Neuronal stem cell (in vitro differentiated cells): ENCODE data around the gene VWA5A.

Source experiments
- DNase-seq: peaks from one replicate; pipeline ENCODE4 v3.0.0-alpha.2; 2013; ENCODE audit warnings: low spot score
- H2AFZ ChIP-seq: one replicate; pipeline ENCODE4 v1.6.1; 2013; ENCODE audit warnings: mild to moderate bottlenecking, low read length, inconsistent platforms
- H2AK5ac ChIP-seq: 2 replicates; pipeline ENCODE4 v1.6.1; 2013; ENCODE audit warnings: low read depth, mild to moderate bottlenecking, inconsistent platforms, low read length, moderate library complexity, mixed read lengths
- H2BK120ac ChIP-seq: 2 replicates; pipeline ENCODE4 v1.6.1; 2013; ENCODE audit warnings: low read depth, mild to moderate bottlenecking, inconsistent platforms, low read length, moderate library complexity, mixed read lengths
- H2BK12ac ChIP-seq: one replicate; pipeline ENCODE4 v1.6.1; 2013; ENCODE audit warnings: low read length, inconsistent platforms
- H2BK15ac ChIP-seq: 2 replicates; pipeline ENCODE4 v1.6.1; 2013; ENCODE audit warnings: mild to moderate bottlenecking, low read length, inconsistent platforms, mixed read lengths
- H2BK5ac ChIP-seq: one replicate; pipeline ENCODE4 v1.6.1; 2013; ENCODE audit warnings: inconsistent platforms, mild to moderate bottlenecking, low read length, moderate library complexity
- H3K14ac ChIP-seq: one replicate; pipeline ENCODE4 v1.6.1; 2013; ENCODE audit warnings: low read length, inconsistent platforms
- H3K18ac ChIP-seq: 2 replicates; pipeline ENCODE4 v1.6.1; 2013; ENCODE audit warnings: low read length, inconsistent platforms
- H3K23ac ChIP-seq: 2 replicates; pipeline ENCODE4 v1.6.1; 2013; ENCODE audit warnings: low read depth, mild to moderate bottlenecking, mixed read lengths, low read length, inconsistent platforms; ENCODE audit not compliant: poor library complexity
- H3K27ac ChIP-seq: replicated peaks from 3 replicates; pipeline ENCODE4 v1.5.1; 2013; ENCODE audit warnings: low read length, inconsistent platforms
- H3K27me3 ChIP-seq, 3 experiments: 2 replicates each; pipeline ENCODE4 v1.6.1; 2013; ENCODE audit warnings: low read length in 3 of 3, mild to moderate bottlenecking in 2 of 3, inconsistent platforms in 1 of 3, low read depth in 1 of 3, mixed read lengths in 1 of 3, moderate library complexity in 1 of 3; ENCODE audit not compliant: control insufficient read depth in 3 of 3, insufficient read depth in 3 of 3
- H3K36me3 ChIP-seq, 2 donors: replicated peaks in 1 of 2; 2 replicates each; pipeline ENCODE4 v1.6.1; 2013; ENCODE audit warnings: low read length in 2 of 2; ENCODE audit not compliant: control insufficient read depth in 2 of 2, insufficient read depth in 2 of 2
- H3K4ac ChIP-seq: 2 replicates; pipeline ENCODE4 v1.6.1; 2013; ENCODE audit warnings: inconsistent platforms, mild to moderate bottlenecking, low read length, moderate library complexity
- H3K4me1 ChIP-seq, 2 donors: 1 replicate in 1 of 2; 2 replicates in 1 of 2; pipeline ENCODE4 v1.6.1; 2013; ENCODE audit warnings: low read length in 2 of 2, low read depth in 1 of 2; ENCODE audit not compliant: control insufficient read depth in 2 of 2, insufficient read depth in 1 of 2
- H3K4me2 ChIP-seq: one replicate; pipeline ENCODE4 v1.6.1; 2013; ENCODE audit warnings: mild to moderate bottlenecking, low read length, inconsistent platforms; ENCODE audit not compliant: insufficient read depth, poor library complexity, severe bottlenecking
- H3K4me3 ChIP-seq, 2 donors: 2 replicates each; pipeline ENCODE4 v1.5.1; 2013; ENCODE audit warnings: low read length in 2 of 2, mild to moderate bottlenecking in 2 of 2, inconsistent platforms in 1 of 2, moderate library complexity in 1 of 2
- H3K79me1 ChIP-seq: one replicate; pipeline ENCODE4 v1.6.1; 2013; ENCODE audit warnings: low read depth, mild to moderate bottlenecking, inconsistent platforms, low read length, moderate library complexity
- H3K9ac ChIP-seq: one replicate; pipeline ENCODE4 v1.6.1; 2013; ENCODE audit warnings: mild to moderate bottlenecking, low read depth, low read length, inconsistent platforms; ENCODE audit not compliant: poor library complexity
- H3K9me3 ChIP-seq, 2 donors: replicated peaks in 1 of 2; 2 replicates each; pipeline versions ENCODE3 to v1.6.1; 2013; ENCODE audit warnings: low read length in 2 of 2, mild to moderate bottlenecking in 2 of 2, inconsistent platforms in 1 of 2, low read depth in 1 of 2, mixed read lengths in 1 of 2, moderate library complexity in 1 of 2; ENCODE audit not compliant: control insufficient read depth in 2 of 2, insufficient read depth in 1 of 2
- H4K8ac ChIP-seq: one replicate; pipeline ENCODE4 v1.6.1; 2013; ENCODE audit warnings: low read depth, mild to moderate bottlenecking, inconsistent platforms, low read length, moderate library complexity
- H4K91ac ChIP-seq: one replicate; pipeline ENCODE4 v1.6.1; 2013; ENCODE audit warnings: low read length, low read depth, mild to moderate bottlenecking, inconsistent platforms; ENCODE audit not compliant: poor library complexity
- WGBS, 2 donors: extraction: QIAGEN DNeasy Blood & Tissue Kit; methylation state at CpG; one replicate each; pipeline ENCODE4 v1.1.7; 2013; ENCODE audit warnings: missing lambda C conversion rate in 2 of 2, mixed read lengths in 1 of 2; ENCODE audit not compliant: insufficient read length in 2 of 2, insufficient replicate concordance in 1 of 2; ENCODE audit errors: extremely low coverage in 2 of 2; 5-methylcytosine and 5-hydroxymethylcytosine counted together

The VWA5A gene

GRCh38 chr11:124150684-124151083, 35.4 kb downstream of the VWA5A start:
- H3K18ac ChIP-seq: no peak overlapping the region
- H3K27me3 ChIP-seq: no peaks in the 10 kb centered on the region
- no peak overlapping the region for H2AFZ ChIP-seq
- no peak overlapping the region for H3K23ac ChIP-seq
- WGBS, 2 donors: no CpG with 5 or more reads among the region's 5 CpGs
- H3K79me1 ChIP-seq: no peaks in the 10 kb centered on the region
- H2AK5ac ChIP-seq: no peak overlapping the region
- no peak overlapping the region for H3K4me2 ChIP-seq
- H2BK5ac ChIP-seq: no peak overlapping the region
- H4K8ac ChIP-seq: peak overlapping the region; percentile 48
- no peak overlapping the region for H3K14ac ChIP-seq
- no peak overlapping the region for H3K4me3 ChIP-seq
- H3K27ac ChIP-seq: no peak overlapping the region
- H3K9ac ChIP-seq: no peak overlapping the region
- H2BK120ac ChIP-seq: no peak overlapping the region
- H3K4me1 ChIP-seq: no peaks in the 10 kb centered on the region
- H4K91ac ChIP-seq: no peak overlapping the region
- no peak overlapping the region for H2BK15ac ChIP-seq
- no peaks in the 10 kb centered on the region for H3K36me3 ChIP-seq
- H3K9me3 ChIP-seq: no peaks in the 10 kb centered on the region
- no peak for DNase-seq
- no peak overlapping the region for H3K4ac ChIP-seq
- no peak overlapping the region for H2BK12ac ChIP-seq

- H4K91ac ChIP-seq: no peak overlapping the region
- H3K14ac ChIP-seq: no peak overlapping the region
- no peak overlapping the region for H2BK15ac ChIP-seq
- H2BK5ac ChIP-seq: no peak overlapping the region
- DNase-seq: no peak
- WGBS, 2 donors: no CpG with 5 or more reads among the region's 3 CpGs
- H2BK120ac ChIP-seq: no peak overlapping the region
- no peaks in the 10 kb centered on the region for H3K36me3 ChIP-seq
- H3K9me3 ChIP-seq: no peaks in the 10 kb centered on the region
- no peak overlapping the region for H2BK12ac ChIP-seq
- H3K23ac ChIP-seq: no peak overlapping the region
- no peaks in the 10 kb centered on the region for H3K79me1 ChIP-seq
- no peak overlapping the region for H3K18ac ChIP-seq
- H3K9ac ChIP-seq: no peak overlapping the region
- H3K27ac ChIP-seq: no peak overlapping the region
- H2AK5ac ChIP-seq: no peak overlapping the region
- H4K8ac ChIP-seq: no peak overlapping the region
- H3K4me1 ChIP-seq: no peaks in the 10 kb centered on the region
- H3K4me2 ChIP-seq: no peak overlapping the region
- H3K4me3 ChIP-seq: no peak overlapping the region
- H3K4ac ChIP-seq: no peak overlapping the region
- no peaks in the 10 kb centered on the region for H3K27me3 ChIP-seq
- no peak overlapping the region for H2AFZ ChIP-seq
These were observed 37.6 kb downstream of the VWA5A start for GRCh38 chr11:124152770-124153407.

- H4K91ac ChIP-seq: no peak overlapping the region
- H3K27me3 ChIP-seq: no peaks in the 10 kb centered on the region
- H3K23ac ChIP-seq: no peak overlapping the region
- peaks cover 2% of the 10 kb centered on the region for H3K79me1 ChIP-seq
- H2BK15ac ChIP-seq: no peak overlapping the region
- no peaks in the 10 kb centered on the region for H3K9me3 ChIP-seq
- no peak overlapping the region for H3K9ac ChIP-seq
- no peak overlapping the region for H4K8ac ChIP-seq
- H2AK5ac ChIP-seq: no peak overlapping the region
- H3K4me2 ChIP-seq: no peak overlapping the region
- H2BK120ac ChIP-seq: no peak overlapping the region
- H3K27ac ChIP-seq: no peak overlapping the region
- H2BK5ac ChIP-seq: no peak overlapping the region
- no peak overlapping the region for H2BK12ac ChIP-seq
- no peak overlapping the region for H3K4ac ChIP-seq
- no peak overlapping the region for H3K18ac ChIP-seq
- no peak overlapping the region for H3K14ac ChIP-seq
- whole genome bisulfite sequencing, 2 donors: no CpG with 5 or more reads among the region's 2 CpGs
- no peak overlapping the region for H3K4me3 ChIP-seq
- no peaks in the 10 kb centered on the region for H3K36me3 ChIP-seq
- DNase-seq: no peak
- no peak overlapping the region for H2AFZ ChIP-seq
- no peaks in the 10 kb centered on the region for H3K4me1 ChIP-seq
These were observed 38.6 kb downstream of the VWA5A start for GRCh38 chr11:124153821-124154220.

- H3K14ac ChIP-seq: no peak overlapping the region
- no peak overlapping the region for H2BK12ac ChIP-seq
- no peak overlapping the region for H3K4ac ChIP-seq
- no peak overlapping the region for H2AK5ac ChIP-seq
- DNase-seq: no peak
- no peak overlapping the region for H3K27ac ChIP-seq
- H2BK15ac ChIP-seq: no peak overlapping the region
- H4K8ac ChIP-seq: no peak overlapping the region
- peaks cover 0 to 3% (median 0%) of the 10 kb centered on the region in 3 experiments for H3K27me3 ChIP-seq
- H3K4me3 ChIP-seq: no peak overlapping the region
- no peak overlapping the region for H2BK120ac ChIP-seq
- H2BK5ac ChIP-seq: no peak overlapping the region
- H2AFZ ChIP-seq: no peak overlapping the region
- H3K4me2 ChIP-seq: no peak overlapping the region
- H3K18ac ChIP-seq: no peak overlapping the region
- H3K4me1 ChIP-seq: no peaks in the 10 kb centered on the region
- H3K79me1 ChIP-seq: peaks cover 4% of the 10 kb centered on the region
- no peaks in the 10 kb centered on the region for H3K9me3 ChIP-seq
- H3K23ac ChIP-seq: no peak overlapping the region
- no peak overlapping the region for H3K9ac ChIP-seq
- no peak overlapping the region for H4K91ac ChIP-seq
- H3K36me3 ChIP-seq: no peaks in the 10 kb centered on the region
These were observed 44.2 kb downstream of the VWA5A start for GRCh38 chr11:124159481-124159880.
